HG03097 (cell line): Measurements from ENCODE around the gene HSD3B1.
"Not testable (repeated sequence)": the region's sequence is repeated elsewhere in the genome, so short reads cannot be mapped to it uniquely, and the experiment has no call there.

Experiments used
- ATAC-seq: cut with Tn5 transposase; IDR thresholded peaks from one replicate; pipeline ENCODE4 v1.9.1; 2021; ENCODE audit not compliant: unreplicated experiment, low FRiP score

The HSD3B1 gene

DNA sequence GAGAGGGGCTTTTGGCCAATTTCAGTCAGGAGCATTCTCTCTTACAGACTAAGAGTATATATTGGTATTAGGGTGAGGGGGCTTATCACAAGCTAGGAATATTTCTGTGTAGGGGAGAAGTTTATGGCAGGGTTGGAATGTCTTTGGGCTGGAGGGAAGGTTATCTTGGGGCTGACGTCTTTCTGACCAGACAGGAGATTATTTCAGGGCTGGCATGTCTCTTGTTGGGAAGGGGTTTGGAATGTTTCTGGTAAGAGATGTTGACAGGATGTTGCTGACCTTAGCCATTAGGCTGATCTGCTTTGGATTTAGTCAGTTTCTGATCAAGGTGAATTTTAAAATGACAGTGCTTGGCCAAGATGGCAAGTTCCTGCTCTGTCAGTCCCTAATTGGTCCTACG lies 17.8 kb upstream of the HSD3B1 start:
- no peak for ATAC-seq

GRCh38 chr1:119490925-119491324 lies 16.1 kb upstream of the HSD3B1 start:
- ATAC-seq = no peak

GRCh38 chr1:119492763-119493162 lies 14.2 kb upstream of the HSD3B1 start:
- ATAC-seq = no peak

- ATAC-seq = no peak
Measured at GRCh38 chr1:119504831-119505230, 2.2 kb upstream of the HSD3B1 start.

GRCh38 chr1:119510046-119510445 lies 3.0 kb downstream of the HSD3B1 start:
- ATAC-seq = no peak

DNA sequence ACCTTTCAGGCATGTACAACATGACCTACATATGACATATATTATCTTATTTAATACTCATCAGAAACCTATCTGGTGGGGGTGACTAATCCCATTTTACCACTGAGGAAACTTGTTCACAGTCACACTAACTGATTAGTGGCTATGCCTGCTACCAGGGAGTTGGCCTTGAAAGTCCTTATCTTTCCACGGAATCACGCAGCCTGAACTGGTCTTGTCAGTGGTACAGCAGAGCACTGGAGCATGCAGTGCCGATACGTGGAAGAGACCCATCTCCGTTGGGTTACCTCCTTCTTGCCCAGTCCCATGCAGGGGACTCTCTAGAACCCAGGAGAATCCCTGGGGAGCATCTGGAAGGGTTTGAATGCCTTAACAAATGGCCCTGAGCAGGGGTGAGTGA lies 8.2 kb downstream of the HSD3B1 start:
- ATAC-seq = no peak

DNA sequence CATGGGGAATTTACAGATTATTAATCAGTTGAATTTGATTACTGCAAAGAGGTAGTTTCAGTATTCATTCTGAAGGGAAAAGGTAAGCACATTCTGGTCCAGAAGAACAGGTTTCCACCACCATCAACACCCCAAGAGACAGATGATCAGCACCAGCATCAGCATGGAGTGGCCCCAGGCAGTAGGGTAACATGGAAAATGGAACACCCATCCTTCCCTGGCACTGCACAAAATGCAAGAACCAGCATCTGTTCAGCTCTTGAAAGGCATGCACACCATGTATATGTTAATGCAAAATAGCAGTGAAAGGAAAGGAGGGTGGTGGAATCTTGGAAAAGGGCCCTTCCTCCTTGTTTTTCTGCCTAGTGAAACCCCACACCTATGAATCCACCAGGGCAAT lies 9.2 kb downstream of the HSD3B1 start:
- no peak for ATAC-seq

- ATAC-seq = no peak
Measured at GRCh38 chr1:119516680-119517079, 9.7 kb downstream of the HSD3B1 start.

GRCh38 chr1:119517667-119518066 lies 10.7 kb downstream of the HSD3B1 start:
- not testable (repeated sequence) for ATAC-seq

GRCh38 chr1:119531606-119532323 lies 24.8 kb downstream of the HSD3B1 start:
- ATAC-seq = no peak

DNA sequence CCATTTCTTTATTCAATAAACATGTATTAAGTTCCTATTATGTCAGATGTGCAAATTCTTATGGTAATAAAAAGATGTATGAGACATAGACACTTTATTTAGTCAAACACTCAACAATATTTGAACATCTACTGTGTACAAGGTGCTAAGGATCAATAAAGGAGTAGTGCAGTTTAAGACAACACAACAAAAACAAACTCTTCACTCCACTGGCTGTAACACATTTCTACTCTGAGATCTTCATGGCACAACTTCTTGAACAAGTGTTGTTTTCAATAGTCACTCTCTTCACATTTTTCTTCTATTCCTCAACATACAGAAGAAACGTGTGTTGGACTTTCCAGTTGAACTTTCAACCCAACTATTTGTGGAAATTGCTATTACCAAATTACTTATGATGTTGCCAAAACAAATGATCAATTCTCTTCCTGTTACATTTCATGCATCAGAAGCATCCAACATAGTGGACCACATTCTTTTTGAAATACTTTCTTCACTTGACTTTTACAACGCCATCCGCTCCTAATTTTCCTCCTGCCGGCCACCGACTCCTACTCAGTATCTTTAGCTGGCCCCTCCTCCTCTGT lies 25.4 kb downstream of the HSD3B1 start:
- ATAC-seq = no peak

DNA sequence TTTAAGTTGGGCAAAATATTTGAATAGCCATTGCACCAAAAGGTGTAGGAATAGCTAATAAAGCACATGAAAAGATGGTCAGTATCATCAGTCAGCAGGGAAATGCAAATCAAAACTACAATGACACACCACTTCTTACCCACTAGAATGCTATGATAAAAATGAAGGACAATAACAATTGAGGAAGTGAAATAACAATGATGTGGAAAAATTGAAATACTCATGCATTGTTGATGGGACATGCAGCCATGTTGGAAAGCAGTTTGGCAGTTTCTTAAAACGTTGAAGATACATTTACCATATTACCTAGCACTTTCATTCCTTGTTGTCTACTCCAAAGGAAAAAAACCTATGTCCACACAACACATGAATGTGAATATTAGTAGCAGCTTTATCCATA lies 28.4 kb downstream of the HSD3B1 start:
- no peak for ATAC-seq

DNA sequence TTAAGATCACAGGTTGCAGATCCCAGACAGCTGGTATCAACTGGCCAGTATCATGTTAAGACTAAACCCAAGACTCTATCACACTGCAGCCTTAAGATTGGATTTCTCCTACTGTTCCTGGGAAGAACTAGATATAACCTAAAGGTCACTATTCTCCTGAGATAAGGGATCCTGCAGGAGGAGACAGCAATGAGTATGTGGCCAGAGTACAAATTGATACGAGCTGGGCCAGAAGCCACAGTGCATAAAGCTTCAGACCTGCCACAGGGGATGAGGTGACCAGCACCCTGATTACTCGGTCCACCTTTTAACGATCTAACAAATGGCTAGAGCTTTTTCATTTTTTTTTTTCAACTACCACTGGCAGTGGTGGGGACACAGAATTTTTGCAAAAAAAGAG lies 31.0 kb downstream of the HSD3B1 start:
- no peak for ATAC-seq

DNA sequence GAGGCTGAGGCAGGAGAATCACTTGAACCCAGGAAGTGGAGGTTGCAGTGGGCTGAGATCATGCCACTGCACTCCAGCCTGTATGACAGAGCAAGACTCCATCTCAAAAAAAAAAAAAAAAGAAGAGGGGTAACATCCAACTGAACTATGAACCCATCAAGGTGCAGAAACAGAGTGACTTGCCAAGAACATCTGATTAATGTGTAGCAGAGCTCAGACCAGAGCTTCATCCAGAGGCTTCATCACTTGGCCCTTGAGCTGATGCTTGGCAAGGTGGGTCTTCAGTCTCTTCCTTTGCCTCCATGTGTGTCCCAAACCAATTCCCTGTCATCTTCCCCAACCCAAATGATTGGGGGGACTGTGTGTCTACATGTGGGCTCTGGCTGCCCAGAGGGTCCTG lies 32.6 kb downstream of the HSD3B1 start:
- ATAC-seq = no peak

DNA sequence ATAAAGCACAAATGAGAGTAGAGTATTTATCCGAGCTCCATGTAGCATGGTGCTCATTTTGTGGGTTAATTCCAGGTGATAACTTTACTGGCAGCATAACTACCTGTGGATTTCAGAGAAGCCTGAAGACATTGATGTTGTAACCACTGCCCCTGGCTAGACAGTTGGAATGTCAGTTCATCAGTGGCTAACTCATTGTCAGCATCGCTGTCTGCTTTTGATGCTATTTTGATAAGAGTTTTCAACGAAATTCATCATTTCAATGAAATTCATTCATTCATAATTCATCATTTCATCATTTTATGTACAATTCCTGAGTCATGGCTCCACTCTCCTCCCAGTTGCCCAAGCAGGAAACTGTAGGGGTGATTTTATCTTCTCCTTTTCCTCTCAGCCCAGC lies 34.4 kb downstream of the HSD3B1 start:
- ATAC-seq = no peak

- ATAC-seq = no peak
Measured at GRCh38 chr1:119542492-119542946, 35.5 kb downstream of the HSD3B1 start.

DNA sequence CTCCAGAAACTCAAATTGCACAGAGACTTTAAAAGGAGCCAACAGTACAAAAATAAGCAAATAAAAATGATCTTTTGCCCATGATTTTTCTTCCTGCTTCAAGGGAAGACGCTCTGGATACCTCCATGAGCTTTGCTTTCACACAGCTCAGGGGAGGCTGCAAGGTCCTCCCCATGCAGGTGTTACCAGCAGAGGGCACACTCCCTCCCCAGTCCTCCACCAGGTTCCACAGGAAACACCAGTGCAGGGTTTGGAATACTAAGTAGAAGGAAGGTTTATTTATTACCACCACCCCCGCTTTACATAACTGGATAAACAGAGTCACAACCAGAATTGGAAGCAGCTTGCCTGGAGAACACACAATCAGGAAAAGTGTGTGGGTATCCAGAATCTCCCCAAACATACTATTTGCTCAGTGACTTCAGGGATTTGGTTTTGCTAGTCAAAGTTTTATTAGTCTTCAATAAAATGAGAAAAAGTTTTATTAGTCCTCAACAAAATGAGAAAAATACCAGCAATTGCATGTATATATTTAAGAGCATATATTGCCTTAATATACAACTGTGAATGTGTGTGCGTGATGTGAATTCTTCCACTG lies 37.3 kb downstream of the HSD3B1 start:
- ATAC-seq = no peak

GRCh38 chr1:119546641-119547040 lies 39.6 kb downstream of the HSD3B1 start:
- ATAC-seq = no peak

- no peak for ATAC-seq
Measured at GRCh38 chr1:119547306-119547705, 40.3 kb downstream of the HSD3B1 start.

DNA sequence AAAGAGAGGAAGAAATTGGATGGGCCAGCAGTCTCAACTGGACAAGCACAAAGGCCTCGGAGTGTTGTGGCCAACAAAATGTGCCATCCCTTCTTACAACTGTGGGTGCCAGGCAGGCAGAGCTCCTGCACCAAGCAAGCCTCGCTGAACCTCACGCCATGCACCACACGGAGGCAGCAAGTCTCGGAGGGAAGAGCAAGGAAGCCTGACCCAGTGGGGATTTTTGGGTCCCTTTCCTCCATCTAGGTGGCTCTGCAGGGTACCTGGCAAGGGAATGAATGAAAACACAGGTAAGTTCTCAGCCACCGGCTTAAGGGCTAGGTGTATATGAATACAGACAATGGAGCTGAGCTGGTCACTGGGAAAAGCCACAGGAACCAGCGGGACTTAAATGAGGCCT lies 40.8 kb downstream of the HSD3B1 start:
- ATAC-seq = no peak

DNA sequence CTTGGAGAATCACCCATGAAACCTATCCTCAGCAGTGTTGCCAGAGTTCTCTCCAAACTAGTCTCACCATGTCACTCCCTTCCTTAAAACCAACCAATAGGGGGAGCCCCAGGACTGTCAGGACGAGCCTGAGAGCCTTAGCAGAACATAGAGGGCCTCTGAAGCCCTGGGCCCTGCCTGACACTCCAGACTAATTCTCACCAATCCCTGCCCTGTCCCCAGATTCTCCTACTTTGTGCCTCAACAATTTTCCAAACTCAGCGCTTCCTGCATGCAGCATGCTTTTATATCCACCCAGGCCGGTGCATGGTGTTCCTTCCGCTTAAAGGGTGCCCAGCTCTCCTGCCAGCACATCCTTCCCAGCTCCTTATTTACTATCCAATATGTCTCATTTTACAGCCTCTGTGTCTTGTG lies 42.7 kb downstream of the HSD3B1 start:
- no peak for ATAC-seq

GRCh38 chr1:119550381-119550780 lies 43.4 kb downstream of the HSD3B1 start:
- no peak for ATAC-seq
